ENCODE results near the gene CDKAL1. TPM values are rescaled to one million over a fixed set of nuclear protein-coding genes. Genes with fewer than 3 reads are reported as not detected.
"Not testable (repeated sequence)": the region's sequence is repeated elsewhere in the genome, so short reads cannot be mapped to it uniquely, and the experiment has no call there.

CDKAL1 gene
- total and polyA plus RNA-seq, 2 donors = 9.8 to 19.9 TPM

DNA sequence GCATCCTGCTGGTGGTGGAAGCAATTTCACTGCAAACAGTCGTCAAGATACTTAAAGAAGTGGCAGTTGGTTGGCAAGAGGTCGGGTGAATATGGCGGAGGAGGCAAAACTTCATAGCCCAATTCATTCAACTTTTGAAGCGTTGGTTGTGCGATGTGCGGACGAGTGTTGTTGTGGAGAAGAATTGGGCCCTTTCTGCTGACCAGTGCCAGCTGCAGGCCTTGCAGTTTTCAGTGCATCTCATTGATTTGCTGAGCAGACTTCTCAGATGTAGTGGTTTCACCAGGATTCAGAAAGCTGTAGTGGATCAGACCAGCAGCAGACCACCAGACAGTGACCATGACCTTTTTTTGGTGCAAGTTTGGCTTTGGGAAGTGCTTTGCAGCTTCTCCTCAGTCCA, 297.0 kb downstream of the CDKAL1 start:
- H3K36me3 ChIP-seq (ENCODE audit: control insufficient read depth in 2 of 2, insufficient read depth in 2 of 2, low read length in 1 of 2); H3K4me3 ChIP-seq (ENCODE audit: low read length in 2 of 2); DNase-seq (ENCODE audit: low read depth in 6 of 9, low spot score in 9 of 9); H3K4me1 ChIP-seq (ENCODE audit: control insufficient read depth in 2 of 2, insufficient read depth in 2 of 2, low read length in 2 of 2); H3K9me3 ChIP-seq (ENCODE audit: control insufficient read depth in 2 of 2, insufficient read depth in 1 of 2, low read length in 1 of 2); H3K27me3 ChIP-seq (ENCODE audit: control insufficient read depth in 2 of 2, insufficient read depth in 1 of 2, low read length in 1 of 2); H3K27ac ChIP-seq (ENCODE audit: low read depth in 1 of 2, low read length in 1 of 2): not testable (repeated sequence)
- 98% methylated on average over 7 of the region's 7 CpGs for WGBS

DNA sequence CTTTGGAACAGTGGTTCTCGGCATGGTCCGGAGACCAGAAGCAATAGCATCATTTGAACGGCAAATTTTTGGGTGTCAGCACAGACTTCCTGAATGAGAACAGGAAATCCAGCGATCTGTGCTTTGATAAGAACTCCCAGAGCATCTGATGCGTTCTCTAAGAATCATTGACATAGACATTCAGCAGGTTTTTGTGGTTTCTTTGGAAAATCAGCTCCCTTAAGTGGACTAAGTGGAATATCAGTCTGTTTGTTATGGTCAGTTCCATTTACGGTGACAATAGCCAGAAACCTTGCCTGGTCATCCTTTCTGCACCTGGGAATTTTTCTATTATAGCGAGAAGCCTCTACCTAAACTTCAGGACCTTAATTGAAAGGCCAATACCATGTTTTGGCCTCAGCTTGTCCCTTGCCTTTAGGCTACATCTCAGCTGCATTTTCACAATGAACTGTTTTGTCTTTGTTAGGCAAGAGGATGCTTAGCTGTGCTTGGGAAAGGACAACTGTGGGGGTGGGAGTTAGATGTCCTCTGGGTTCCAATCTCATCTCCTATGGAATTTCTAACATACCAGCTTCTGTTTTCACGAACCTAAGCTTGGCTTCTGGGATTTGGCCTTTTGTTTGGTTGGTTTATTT, 299.7 kb downstream of the CDKAL1 start:
- Histone ChIP-seq H3K4me1 (ENCODE audit: control insufficient read depth in 2 of 2, insufficient read depth in 2 of 2, low read length in 2 of 2) (no peaks in the 10 kb centered on the region), H3K27ac (ENCODE audit: low read depth in 1 of 2, low read length in 1 of 2) (no peak overlapping the region), H3K4me3 (ENCODE audit: low read length in 2 of 2) (no peak overlapping the region), H3K9me3 (ENCODE audit: control insufficient read depth in 2 of 2, insufficient read depth in 1 of 2, low read length in 1 of 2) (no peaks in the 10 kb centered on the region), H3K27me3 (ENCODE audit: control insufficient read depth in 2 of 2, insufficient read depth in 1 of 2, low read length in 1 of 2) (no peaks in the 10 kb centered on the region), H3K36me3 (ENCODE audit: control insufficient read depth in 2 of 2, insufficient read depth in 2 of 2, low read length in 1 of 2) (no peaks in the 10 kb centered on the region)
- DNase-seq (ENCODE audit: low read depth in 6 of 9, low spot score in 9 of 9) = peak in 1 of 9 donors; percentile 15
- 54% methylated on average over 8 of the region's 8 CpGs for WGBS

GRCh38 chr6:20835315-20836010, 301.2 kb downstream of the CDKAL1 start:
- no peaks in the 10 kb centered on the region for H3K27me3 ChIP-seq (ENCODE audit: control insufficient read depth in 2 of 2, insufficient read depth in 1 of 2, low read length in 1 of 2)
- no peaks in the 10 kb centered on the region for H3K4me1 ChIP-seq (ENCODE audit: control insufficient read depth in 2 of 2, insufficient read depth in 2 of 2, low read length in 2 of 2)
- H3K27ac ChIP-seq (ENCODE audit: low read depth in 1 of 2, low read length in 1 of 2) = no peak overlapping the region
- no peaks in the 10 kb centered on the region for H3K36me3 ChIP-seq (ENCODE audit: control insufficient read depth in 2 of 2, insufficient read depth in 2 of 2, low read length in 1 of 2)
- no peaks in the 10 kb centered on the region for H3K9me3 ChIP-seq (ENCODE audit: control insufficient read depth in 2 of 2, insufficient read depth in 1 of 2, low read length in 1 of 2)
- no peak overlapping the region for H3K4me3 ChIP-seq (ENCODE audit: low read length in 2 of 2)
- no peak for DNase-seq (ENCODE audit: low read depth in 6 of 9, low spot score in 9 of 9)
- 99% methylated on average over 6 of the region's 6 CpGs for WGBS

- WGBS = 35% methylated on average over 2 of the region's 2 CpGs
- Histone ChIP-seq H3K4me1 (ENCODE audit: control insufficient read depth in 2 of 2, insufficient read depth in 2 of 2, low read length in 2 of 2) (no peaks in the 10 kb centered on the region), H3K27ac (ENCODE audit: low read depth in 1 of 2, low read length in 1 of 2) (no peak overlapping the region), H3K4me3 (ENCODE audit: low read length in 2 of 2) (no peak overlapping the region), H3K36me3 (ENCODE audit: control insufficient read depth in 2 of 2, insufficient read depth in 2 of 2, low read length in 1 of 2) (no peaks in the 10 kb centered on the region), H3K27me3 (ENCODE audit: control insufficient read depth in 2 of 2, insufficient read depth in 1 of 2, low read length in 1 of 2) (no peaks in the 10 kb centered on the region), H3K9me3 (ENCODE audit: control insufficient read depth in 2 of 2, insufficient read depth in 1 of 2, low read length in 1 of 2) (no peaks in the 10 kb centered on the region)
- DNase-seq (ENCODE audit: low read depth in 6 of 9, low spot score in 9 of 9) = peak in 3 of 9 donors; percentile 16 to 55 (median 20)
These were observed 302.9 kb downstream of the CDKAL1 start for GRCh38 chr6:20837189-20837588.

- H3K4me1 ChIP-seq (ENCODE audit: control insufficient read depth in 2 of 2, insufficient read depth in 2 of 2, low read length in 2 of 2) = no peaks in the 10 kb centered on the region
- H3K4me3 ChIP-seq (ENCODE audit: low read length in 2 of 2) = no peak overlapping the region
- no peaks in the 10 kb centered on the region for H3K36me3 ChIP-seq (ENCODE audit: control insufficient read depth in 2 of 2, insufficient read depth in 2 of 2, low read length in 1 of 2)
- H3K27me3 ChIP-seq (ENCODE audit: control insufficient read depth in 2 of 2, insufficient read depth in 1 of 2, low read length in 1 of 2) = no peaks in the 10 kb centered on the region
- no peak overlapping the region for H3K27ac ChIP-seq (ENCODE audit: low read depth in 1 of 2, low read length in 1 of 2)
- WGBS = 97% methylated on average over 3 of the region's 3 CpGs
- no peaks in the 10 kb centered on the region for H3K9me3 ChIP-seq (ENCODE audit: control insufficient read depth in 2 of 2, insufficient read depth in 1 of 2, low read length in 1 of 2)
- DNase-seq (ENCODE audit: low read depth in 6 of 9, low spot score in 9 of 9) = no peak
These were observed 303.9 kb downstream of the CDKAL1 start for GRCh38 chr6:20838113-20838512.

DNA sequence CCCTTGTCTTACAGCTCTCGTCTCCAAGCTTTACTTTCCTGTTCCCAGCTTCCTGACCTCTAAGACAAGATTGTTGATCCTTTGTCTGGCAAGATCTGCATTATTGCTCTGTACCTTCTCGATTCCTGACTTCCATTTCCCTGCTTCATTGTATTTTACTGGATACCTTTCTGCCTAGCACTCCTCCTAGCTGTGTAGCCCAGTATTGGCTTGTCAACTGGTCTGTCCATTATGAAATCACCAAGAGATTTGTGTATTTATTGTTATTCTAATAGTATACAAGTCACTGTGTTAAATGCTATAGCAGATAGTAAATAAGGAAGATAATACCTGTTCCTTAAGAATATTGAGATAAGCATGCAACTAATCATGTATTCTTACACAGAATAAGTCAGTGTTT, 305.4 kb downstream of the CDKAL1 start:
- Histone ChIP-seq H3K27me3 (ENCODE audit: control insufficient read depth in 2 of 2, insufficient read depth in 1 of 2, low read length in 1 of 2) (no peaks in the 10 kb centered on the region), H3K36me3 (ENCODE audit: control insufficient read depth in 2 of 2, insufficient read depth in 2 of 2, low read length in 1 of 2) (no peaks in the 10 kb centered on the region), H3K27ac (ENCODE audit: low read depth in 1 of 2, low read length in 1 of 2) (no peak overlapping the region), H3K4me3 (ENCODE audit: low read length in 2 of 2) (no peak overlapping the region), H3K4me1 (ENCODE audit: control insufficient read depth in 2 of 2, insufficient read depth in 2 of 2, low read length in 2 of 2) (no peaks in the 10 kb centered on the region), H3K9me3 (ENCODE audit: control insufficient read depth in 2 of 2, insufficient read depth in 1 of 2, low read length in 1 of 2) (no peaks in the 10 kb centered on the region)
- DNase-seq (ENCODE audit: low read depth in 6 of 9, low spot score in 9 of 9) = no peak
- WGBS = 100% methylated on average over 2 of the region's 2 CpGs

GRCh38 chr6:20840675-20841074, 306.4 kb downstream of the CDKAL1 start:
- no peaks in the 10 kb centered on the region for H3K4me1 ChIP-seq (ENCODE audit: control insufficient read depth in 2 of 2, insufficient read depth in 2 of 2, low read length in 2 of 2)
- DNase-seq (ENCODE audit: low read depth in 6 of 9, low spot score in 9 of 9) = no peak
- 43% methylated on average over 2 of the region's 2 CpGs for WGBS
- no peak overlapping the region for H3K4me3 ChIP-seq (ENCODE audit: low read length in 2 of 2)
- H3K36me3 ChIP-seq (ENCODE audit: control insufficient read depth in 2 of 2, insufficient read depth in 2 of 2, low read length in 1 of 2) = no peaks in the 10 kb centered on the region
- H3K27ac ChIP-seq (ENCODE audit: low read depth in 1 of 2, low read length in 1 of 2) = no peak overlapping the region
- no peaks in the 10 kb centered on the region for H3K9me3 ChIP-seq (ENCODE audit: control insufficient read depth in 2 of 2, insufficient read depth in 1 of 2, low read length in 1 of 2)
- H3K27me3 ChIP-seq (ENCODE audit: control insufficient read depth in 2 of 2, insufficient read depth in 1 of 2, low read length in 1 of 2) = no peaks in the 10 kb centered on the region

DNA sequence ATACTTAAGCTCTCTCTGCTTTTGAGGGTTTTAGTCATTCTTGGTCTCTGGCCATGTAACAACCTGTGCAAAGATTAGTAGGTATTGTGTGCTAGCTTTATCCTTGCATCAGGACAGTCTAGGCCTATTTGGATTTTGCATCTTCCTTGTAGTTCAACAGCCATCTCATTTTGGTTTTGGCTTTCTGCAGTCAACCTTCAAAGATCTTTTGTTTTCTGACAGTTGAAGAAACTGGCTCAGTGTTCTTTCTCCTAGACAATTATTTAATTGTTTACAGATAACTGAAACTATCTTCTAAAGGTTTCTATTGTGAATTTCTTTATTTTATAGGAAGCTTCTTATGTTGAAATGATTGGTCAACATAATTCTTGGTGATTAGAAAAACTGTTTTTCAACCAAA, 307.5 kb downstream of the CDKAL1 start:
- Histone ChIP-seq H3K27ac (ENCODE audit: low read depth in 1 of 2, low read length in 1 of 2) (no peak overlapping the region), H3K4me1 (ENCODE audit: control insufficient read depth in 2 of 2, insufficient read depth in 2 of 2, low read length in 2 of 2) (no peaks in the 10 kb centered on the region), H3K27me3 (ENCODE audit: control insufficient read depth in 2 of 2, insufficient read depth in 1 of 2, low read length in 1 of 2) (no peaks in the 10 kb centered on the region), H3K9me3 (ENCODE audit: control insufficient read depth in 2 of 2, insufficient read depth in 1 of 2, low read length in 1 of 2) (no peaks in the 10 kb centered on the region), H3K36me3 (ENCODE audit: control insufficient read depth in 2 of 2, insufficient read depth in 2 of 2, low read length in 1 of 2) (no peaks in the 10 kb centered on the region), H3K4me3 (ENCODE audit: low read length in 2 of 2) (no peak overlapping the region)
- no peak for DNase-seq (ENCODE audit: low read depth in 6 of 9, low spot score in 9 of 9)

DNA sequence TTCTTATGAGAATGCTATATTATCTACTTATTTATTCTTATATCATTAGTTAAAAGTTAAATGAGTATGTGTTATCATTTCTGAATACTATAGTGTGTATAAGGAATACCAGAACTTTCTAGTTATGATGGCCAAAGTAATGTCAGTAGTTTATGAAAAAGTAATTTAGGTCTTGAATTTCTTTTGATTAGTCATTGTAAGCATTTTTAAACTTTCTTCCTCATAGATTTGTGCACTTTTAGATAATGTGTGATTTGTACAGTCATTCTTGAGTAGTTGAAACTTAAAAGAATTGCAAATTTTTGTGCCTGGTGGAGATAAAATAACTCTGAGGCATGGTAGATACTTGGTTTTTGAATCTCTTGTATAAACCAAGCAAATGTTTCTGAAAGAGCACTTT, 311.3 kb downstream of the CDKAL1 start:
- Histone ChIP-seq H3K4me1 (ENCODE audit: control insufficient read depth in 2 of 2, insufficient read depth in 2 of 2, low read length in 2 of 2) (no peaks in the 10 kb centered on the region), H3K27me3 (ENCODE audit: control insufficient read depth in 2 of 2, insufficient read depth in 1 of 2, low read length in 1 of 2) (no peaks in the 10 kb centered on the region), H3K4me3 (ENCODE audit: low read length in 2 of 2) (no peak overlapping the region), H3K9me3 (ENCODE audit: control insufficient read depth in 2 of 2, insufficient read depth in 1 of 2, low read length in 1 of 2) (no peaks in the 10 kb centered on the region), H3K36me3 (ENCODE audit: control insufficient read depth in 2 of 2, insufficient read depth in 2 of 2, low read length in 1 of 2) (no peaks in the 10 kb centered on the region), H3K27ac (ENCODE audit: low read depth in 1 of 2, low read length in 1 of 2) (no peak overlapping the region)
- DNase-seq (ENCODE audit: low read depth in 6 of 9, low spot score in 9 of 9) = no peak

Data from thymus (tissue), 11 donors.